Suprapubic skin (tissue), 4 donors: ENCODE data around the gene CYP51A1.

Source experiments
- CTCF ChIP-seq, 2 donors: fragments of 200-600 bp in 1 of 2; fragments of 450-650 bp in 1 of 2; sonication (generic) in 1 of 2; IDR thresholded peaks; one replicate each; pipeline ENCODE4 v1.5.1; 2016 to 2019; ENCODE audit warnings: antibody characterized with exemption in 2 of 2, mild to moderate bottlenecking in 1 of 2, moderate library complexity in 1 of 2
- POLR2A ChIP-seq, 2 donors: fragments of 450-650 bp; IDR thresholded peaks; one replicate each; pipeline ENCODE4 v1.6.1; 2017; ENCODE audit warnings: antibody characterized with exemption in 2 of 2, mild to moderate bottlenecking in 2 of 2, moderate library complexity in 2 of 2
- POLR2AphosphoS5 ChIP-seq, 3 donors: sonication (generic); formaldehyde crosslinking; IDR thresholded peaks; one replicate each; pipeline ENCODE4 v1.6.1; 2017; ENCODE audit warnings: antibody characterized with exemption in 3 of 3

- peak; percentile 40 to 73 for TF ChIP-seq CTCF (IDR thresholded peaks at IDR 0.05)
- no peak for TF ChIP-seq POLR2A (IDR thresholded peaks at IDR 0.05)
- TF ChIP-seq POLR2AphosphoS5 (IDR thresholded peaks at IDR 0.05): no peak
Observed at GRCh38 chr7:92133737-92134270, 473 bp downstream of the CYP51A1 start.
